HL-60 (cell line): ENCODE measurements around the gene FARP1.

Experiments
- DNase-seq, 2 experiments: peaks; one replicate each; pipeline ENCODE4 v3.0.0-alpha.2; 2010 to 2020; ENCODE audit warnings: low read depth in 1 of 2, low spot score in 1 of 2
- H3K27ac ChIP-seq: fragments of 250-450 bp; sonication (Bioruptor Pico); replicated peaks from 2 replicates; pipeline ENCODE4 v1.5.1; 2020; ENCODE audit warnings: mild to moderate bottlenecking, moderate library complexity
- H3K27me3 ChIP-seq: fragments of 250-450 bp; sonication (Bioruptor Pico); 2 replicates; pipeline ENCODE4 v1.5.1; 2021; ENCODE audit warnings: mild to moderate bottlenecking, moderate library complexity; ENCODE audit not compliant: insufficient read depth, poor library complexity, severe bottlenecking
- H3K4me3 ChIP-seq: replicated peaks from 2 replicates; pipeline ENCODE4 v1.5.1; 2011; ENCODE audit warnings: mild to moderate bottlenecking, control low read depth, low read length; ENCODE audit not compliant: insufficient read depth
- CTCF ChIP-seq: IDR thresholded peaks from one replicate; pipeline ENCODE4 v1.5.1; 2011; ENCODE audit warnings: low read length, control low read depth, inconsistent platforms; ENCODE audit not compliant: insufficient read depth
- GABPA ChIP-seq: IDR thresholded peaks from 2 replicates; pipeline ENCODE4 v1.6.1; 2012; ENCODE audit warnings: low read depth
- POLR2AphosphoS5 ChIP-seq: IDR thresholded peaks from 2 replicates; pipeline ENCODE4 v1.6.1; 2012; ENCODE audit warnings: low read depth
- REST ChIP-seq: IDR thresholded peaks from 2 replicates; pipeline ENCODE4 v1.6.1; 2012; ENCODE audit warnings: low read depth; ENCODE audit not compliant: insufficient replicate concordance
- SPI1 ChIP-seq: IDR thresholded peaks from 2 replicates; pipeline ENCODE4 v1.6.1; 2012; ENCODE audit warnings: low read depth, mild to moderate bottlenecking, borderline replicate concordance

The FARP1 gene

GRCh38 chr13:98143157-98143553 lies 261 bp downstream of the FARP1 start:
- Histone ChIP-seq H3K27me3 (peaks cover 49% of the 10 kb centered on the region), H3K4me3 (no peak overlapping the region), H3K27ac (no peak overlapping the region)
- DNase-seq = no peak
- TF ChIP-seq CTCF (no peak), GABPA (no peak), POLR2AphosphoS5 (no peak), REST (no peak), SPI1 (no peak)

GRCh38 chr13:98143601-98144026 lies 720 bp downstream of the FARP1 start:
- no peak for DNase-seq
- H3K27me3 ChIP-seq = peaks cover 49% of the 10 kb centered on the region
- H3K27ac ChIP-seq = no peak overlapping the region
- no peak for TF ChIP-seq POLR2AphosphoS5
- no peak for TF ChIP-seq GABPA
- TF ChIP-seq CTCF = no peak
- TF ChIP-seq SPI1 = no peak
- TF ChIP-seq REST = no peak
- no peak overlapping the region for H3K4me3 ChIP-seq

GRCh38 chr13:98144027-98144741 lies 1.3 kb downstream of the FARP1 start:
- TF ChIP-seq SPI1 = no peak
- Histone ChIP-seq H3K4me3 (no peak overlapping the region), H3K27me3 (peaks cover 49% of the 10 kb centered on the region), H3K27ac (no peak overlapping the region)
- DNase-seq = no peak

- TF ChIP-seq CTCF = no peak
- TF ChIP-seq POLR2AphosphoS5 = no peak
- TF ChIP-seq SPI1 = no peak
- no peak for TF ChIP-seq REST
- no peak for TF ChIP-seq GABPA
- H3K4me3 ChIP-seq = no peak overlapping the region
- DNase-seq = no peak
- H3K27ac ChIP-seq = no peak overlapping the region
- H3K27me3 ChIP-seq = peaks cover 49% of the 10 kb centered on the region
These were observed 2.0 kb downstream of the FARP1 start for GRCh38 chr13:98144801-98145350.
